H1 (cell line): Measurements from ENCODE around the gene ENOX2. TPM values are rescaled to one million over a fixed set of nuclear protein-coding genes. Genes with fewer than 3 reads are reported as not detected.

Source experiments
- CTCF ChIA-PET: fragments of 300-600 bp; sonication (Branson Sonifier 250); formaldehyde crosslinking; loops from one replicate; lab custom pipeline; 2021; ENCODE audit not compliant: partially characterized antibody; lab: Charles Lee
- POLR2A ChIA-PET: fragments of 300-600 bp; sonication (Branson Sonifier 250); formaldehyde crosslinking; loops from one replicate; lab custom pipeline; 2021; ENCODE audit warnings: inconsistent platforms; ENCODE audit not compliant: partially characterized antibody; lab: Charles Lee
- DNase-seq, 2 experiments: peaks; one replicate each; pipeline versions ENCODE4 v3.0.0 to v3.0.0-alpha.2; 2010 to 2022; ENCODE audit warnings: low spot score in 2 of 2, low read depth in 1 of 2, mixed read lengths in 1 of 2
- FAIRE-seq: peaks from 2 replicates; lab custom pipeline; 2011; peaks lifted over from hg19 to GRCh38; lab: Jason Lieb, UNC
- H2AFZ ChIP-seq: 2 replicates; pipeline ENCODE4 v1.8.1; 2012; ENCODE audit warnings: low read length, inconsistent platforms
- H2AK5ac ChIP-seq: 2 replicates; pipeline ENCODE4 v1.6.1; 2013; ENCODE audit warnings: low read depth, low read length
- H2BK120ac ChIP-seq: replicated peaks from 2 replicates; pipeline ENCODE3; 2013; ENCODE audit warnings: low read depth, low read length, inconsistent platforms
- H2BK12ac ChIP-seq: 2 replicates; pipeline ENCODE4 v1.6.1; 2013; ENCODE audit warnings: low read depth, low read length
- H2BK15ac ChIP-seq: 2 replicates; pipeline ENCODE4 v1.6.1; 2013; ENCODE audit warnings: low read length
- H2BK20ac ChIP-seq: 2 replicates; pipeline ENCODE4 v1.6.1; 2013; ENCODE audit warnings: low read length
- H2BK5ac ChIP-seq: 2 replicates; pipeline ENCODE4 v1.6.1; 2013; ENCODE audit warnings: low read depth, low read length
- H3K14ac ChIP-seq: 2 replicates; pipeline ENCODE4 v1.6.1; 2013; ENCODE audit warnings: inconsistent platforms; ENCODE audit not compliant: insufficient read length
- H3K18ac ChIP-seq: 2 replicates; pipeline ENCODE4 v1.6.1; 2013; ENCODE audit warnings: low read length; ENCODE audit errors: extremely low read depth
- H3K23ac ChIP-seq: 2 replicates; pipeline ENCODE4 v1.6.1; 2013; ENCODE audit warnings: inconsistent platforms; ENCODE audit not compliant: insufficient read length
- H3K23me2 ChIP-seq: 2 replicates; pipeline ENCODE4 v1.6.1; 2013; ENCODE audit warnings: low read depth, low read length
- H3K27ac ChIP-seq: 2 replicates; pipeline ENCODE4 v1.6.1; 2011; ENCODE audit warnings: low read depth, low read length, inconsistent platforms
- H3K27me3 ChIP-seq, 4 experiments: replicated peaks in 1 of 4; 1 replicate in 1 of 4; 2 replicates in 3 of 4; pipeline versions ENCODE4 v1.6.1 to v1.8.1; 2011 to 2013; ENCODE audit warnings: low read length in 3 of 4, mild to moderate bottlenecking in 3 of 4, inconsistent platforms in 2 of 4, mixed read lengths in 2 of 4, moderate library complexity in 1 of 4; ENCODE audit not compliant: control insufficient read depth in 3 of 4, insufficient read depth in 3 of 4; ENCODE audit errors: extremely low read depth in 1 of 4
- H3K36me3 ChIP-seq, 4 experiments: 2 replicates each; pipeline versions ENCODE4 v1.6.1 to v1.8.1; 2011 to 2013; ENCODE audit warnings: mild to moderate bottlenecking in 4 of 4, low read length in 3 of 4, moderate library complexity in 2 of 4, control low read depth in 1 of 4, inconsistent platforms in 1 of 4; ENCODE audit not compliant: insufficient read depth in 4 of 4, control insufficient read depth in 2 of 4
- H3K4ac ChIP-seq: replicated peaks from 2 replicates; pipeline ENCODE3; 2013; ENCODE audit warnings: low read length, low read depth, mixed read lengths, inconsistent platforms; ENCODE audit not compliant: insufficient read length
- H3K4me1 ChIP-seq, 4 experiments: replicated peaks in 1 of 4; 1 replicate in 1 of 4; 2 replicates in 3 of 4; pipeline versions ENCODE4 v1.6.1 to v1.8.1; 2011 to 2013; ENCODE audit warnings: low read length in 3 of 4, inconsistent platforms in 2 of 4, mixed read lengths in 1 of 4; ENCODE audit not compliant: insufficient read depth in 4 of 4, control insufficient read depth in 3 of 4
- H3K4me2 ChIP-seq, 2 experiments: 2 replicates each; pipeline versions ENCODE4 v1.6.1 to v1.8.1; 2011 to 2013; ENCODE audit warnings: low read depth in 2 of 2, low read length in 2 of 2, control low read depth in 1 of 2, inconsistent platforms in 1 of 2, mild to moderate bottlenecking in 1 of 2; ENCODE audit not compliant: insufficient read depth in 1 of 2
- H3K4me3 ChIP-seq, 4 experiments: fragments of 200-600, 300-600 bp in 1 of 4; sonication (generic), shearing (Covaris generic), sonication (Bioruptor Twin) in 1 of 4; 2 replicates each; pipeline versions ENCODE4 v1.5.1 to v1.8.1; 2011 to 2016; ENCODE audit warnings: low read length in 4 of 4, low read depth in 3 of 4, control low read depth in 2 of 4, inconsistent platforms in 2 of 4, mild to moderate bottlenecking in 2 of 4, mixed read lengths in 1 of 4, moderate library complexity in 1 of 4; ENCODE audit not compliant: insufficient read depth in 2 of 4; ENCODE audit errors: extremely low read depth in 1 of 4
- H3K56ac ChIP-seq: replicated peaks from 2 replicates; pipeline ENCODE3; 2013; ENCODE audit warnings: low read depth, mild to moderate bottlenecking, mixed read lengths, low read length, inconsistent platforms; ENCODE audit not compliant: insufficient read length
- H3K79me1 ChIP-seq: 2 replicates; pipeline ENCODE4 v1.6.1; 2013; ENCODE audit warnings: low read depth, low read length, control low read depth
- H3K79me2 ChIP-seq, 2 experiments: 2 replicates each; pipeline versions ENCODE4 v1.6.1 to v1.8.1; 2012 to 2013; ENCODE audit warnings: low read length in 2 of 2, mild to moderate bottlenecking in 2 of 2, inconsistent platforms in 1 of 2; ENCODE audit not compliant: insufficient read depth in 2 of 2, control insufficient read depth in 1 of 2
- H3K9ac ChIP-seq, 4 experiments: replicated peaks in 1 of 4; 1 replicate in 1 of 4; 2 replicates in 3 of 4; pipeline versions ENCODE4 v1.6.1 to v1.8.1; 2011 to 2013; ENCODE audit warnings: low read depth in 3 of 4, low read length in 3 of 4, control low read depth in 2 of 4, mild to moderate bottlenecking in 2 of 4, moderate library complexity in 2 of 4, inconsistent platforms in 1 of 4; ENCODE audit errors: extremely low read depth in 1 of 4
- H3K9me3 ChIP-seq, 2 experiments: 2 replicates each; pipeline versions ENCODE4 v1.6.1 to v1.8.1; 2012 to 2013; ENCODE audit warnings: mild to moderate bottlenecking in 2 of 2, moderate library complexity in 2 of 2, control low read depth in 1 of 2, inconsistent platforms in 1 of 2, low read depth in 1 of 2, low read length in 1 of 2, mixed read lengths in 1 of 2; ENCODE audit not compliant: insufficient read depth in 2 of 2
- H4K20me1 ChIP-seq, 2 experiments: replicated peaks in 1 of 2; 2 replicates each; pipeline versions ENCODE3 to v1.8.1; 2011 to 2013; ENCODE audit warnings: inconsistent platforms in 2 of 2, low read length in 2 of 2, mild to moderate bottlenecking in 1 of 2; ENCODE audit not compliant: insufficient read depth in 2 of 2, control insufficient read depth in 1 of 2
- H4K5ac ChIP-seq: 2 replicates; pipeline ENCODE4 v1.6.1; 2013; ENCODE audit warnings: low read length, low read depth, mixed read lengths, inconsistent platforms; ENCODE audit not compliant: insufficient read length
- H4K8ac ChIP-seq: 2 replicates; pipeline ENCODE4 v1.8.0; 2013; ENCODE audit warnings: mild to moderate bottlenecking, moderate library complexity, low read length, inconsistent platforms; ENCODE audit not compliant: insufficient read depth; ENCODE audit errors: extremely low read depth
- H4K91ac ChIP-seq: replicated peaks from 2 replicates; pipeline ENCODE3; 2013; ENCODE audit warnings: low read length, mixed read lengths, inconsistent platforms; ENCODE audit not compliant: insufficient read length
- ASH2L ChIP-seq: fragments of 200-600, 300-600 bp; sonication (generic); IDR thresholded peaks from one replicate; pipeline ENCODE4 v1.7.1; 2017; ENCODE audit warnings: low read length
- BRCA1 ChIP-seq: IDR thresholded peaks from 2 replicates; pipeline ENCODE4 v1.6.1; 2012; ENCODE audit warnings: low read depth, low read length, improper control_type of control experiment
- CBX8 ChIP-seq: fragments of 300-800, 300-1000 bp; sonication (generic); IDR thresholded peaks from 2 replicates; pipeline ENCODE4 v1.7.1; 2016; ENCODE audit warnings: low read depth, low read length, borderline replicate concordance
- NRF1 ChIP-seq: IDR thresholded peaks from 2 replicates; pipeline ENCODE4 v1.6.1; 2011; ENCODE audit warnings: mild to moderate bottlenecking, low read depth, low read length, improper control_type of control experiment
- RNF2 ChIP-seq: fragments of 200-900, 300-1000 bp; sonication (generic); IDR thresholded peaks from 2 replicates; pipeline ENCODE4 v1.7.1; 2016; ENCODE audit warnings: borderline replicate concordance, low read depth, mild to moderate bottlenecking, antibody characterized with exemption, low read length; ENCODE audit not compliant: poor library complexity, severe bottlenecking; ENCODE audit errors: missing control alignments
- RXRA ChIP-seq: IDR thresholded peaks from 2 replicates; pipeline ENCODE4 v1.6.1; 2011; ENCODE audit warnings: low read depth, mild to moderate bottlenecking, low read length, moderate library complexity; ENCODE audit not compliant: insufficient read depth
- WGBS, 2 experiments: shearing (Covaris generic) in 1 of 2; methylation state at CpG; one replicate each; pipeline versions ENCODE4 v1.1.6 to v1.1.7; 2013 to 2015; ENCODE audit warnings: low lambda C conversion rate in 2 of 2, mixed read lengths in 2 of 2, inconsistent platforms in 1 of 2, low coverage in 1 of 2, missing lambda C conversion rate in 1 of 2; ENCODE audit not compliant: insufficient replicate concordance in 2 of 2, insufficient coverage in 1 of 2, insufficient read length in 1 of 2; ENCODE audit errors: extremely low coverage in 1 of 2, missing lambda C conversion rate in 1 of 2; 5-methylcytosine and 5-hydroxymethylcytosine counted together
- polyA plus RNA-seq, 7 experiments: library from polyadenylated mRNA; depleted of rRNA in 3 of 7; stranded (reverse) in 5 of 7; unstranded in 2 of 7; fragments of >200 nt in 5 of 7; fragments of 200-250 nt in 2 of 7; gene quantifications; 1 replicate in 5 of 7; 2 replicates in 1 of 7; 4 replicates in 1 of 7; pipeline versions ENCODE4 v1.2.1 to v1.2.3, GENCODE V29; 2011 to 2013; ENCODE audit warnings: missing spikeins in 2 of 7, mixed read lengths in 2 of 7
- total RNA-seq: library from RNA; stranded (reverse); fragmentation: NEBNext Ultra II Directional; extraction: Animal tissue kit (Norgen Biotek cat#: 25700); gene quantifications from 2 replicates; pipeline ENCODE4 v1.2.1, GENCODE V29; 2021

The ENOX2 gene
- total and polyA plus RNA-seq, 2 of the 8 experiments (the other 6 are each of a cell fraction or from before 2014, with no cell fraction given), result 4.5 to 12.3 TPM

DNA sequence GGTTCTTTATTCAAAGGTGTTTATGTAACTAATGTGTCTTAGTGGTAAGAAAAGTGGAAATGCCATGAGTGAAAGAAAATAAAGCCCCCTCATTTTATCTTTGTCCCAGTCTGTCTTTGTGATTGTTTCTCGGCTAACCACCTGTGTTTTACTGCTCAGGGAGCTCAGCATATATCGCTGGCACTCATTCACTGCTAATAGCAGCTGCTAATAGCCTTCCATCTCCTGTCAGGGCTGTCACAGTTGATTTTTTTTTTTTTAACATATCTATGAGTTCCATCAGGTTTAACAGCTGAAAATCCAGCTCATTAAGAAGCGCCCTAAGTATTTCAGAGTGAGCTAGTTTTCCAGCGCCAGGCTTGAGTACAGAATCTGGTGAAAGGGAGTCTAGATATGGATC lies 295.6 kb downstream of the ENOX2 start:
- Histone ChIP-seq H3K79me1 (no peaks in the 10 kb centered on the region), H2BK15ac (no peak overlapping the region), H3K23me2 (no peaks in the 10 kb centered on the region), H3K36me3 (no peaks in the 10 kb centered on the region), H2BK120ac (no peak overlapping the region), H3K4ac (no peak overlapping the region), H4K8ac (no peak overlapping the region), H3K4me2 (no peak overlapping the region), H3K27ac (no peak overlapping the region), H2BK20ac (no peak overlapping the region), H3K79me2 (no peaks in the 10 kb centered on the region), H2AFZ (no peak overlapping the region), H3K23ac (no peak overlapping the region), H3K9me3 (no peaks in the 10 kb centered on the region), H3K14ac (no peak overlapping the region), H4K5ac (no peak overlapping the region), H2BK5ac (no peak overlapping the region), H2AK5ac (no peak overlapping the region), H3K56ac (no peak overlapping the region), H3K4me1 (no peaks in the 10 kb centered on the region), H4K20me1 (no peaks in the 10 kb centered on the region), H3K18ac (no peak overlapping the region), H2BK12ac (no peak overlapping the region), H3K9ac (no peak overlapping the region), H3K27me3 (no peaks in the 10 kb centered on the region), H3K4me3 (no peak overlapping the region), H4K91ac (no peak overlapping the region)
- 100% methylated on average over 2 of the region's 4 CpGs; no CpG with 5 or more reads in 1 of the 2 experiments for whole genome bisulfite sequencing, 2 experiments
- ChIA-PET CTCF (interaction anchor here (0.5 kb wide), 1 partner anchor 100 kb away, joined by 3 read pairs; no protein-coding TSS in a partner anchor), POLR2A (no interaction called here)
- DNase-seq (no peak), FAIRE-seq (no peak)
- TF ChIP-seq ASH2L, result no peak
- no peak for TF ChIP-seq RXRA
- TF ChIP-seq BRCA1, result no peak
- no peak for TF ChIP-seq NRF1
- no peak for TF ChIP-seq CBX8
- TF ChIP-seq RNF2, result no peak
